GM12875 (cell line): ENCODE measurements around the gene RPS6KA2.

Experiments
- H3K4me3 ChIP-seq: one replicate; pipeline ENCODE4 v1.5.1; 2011; ENCODE audit warnings: low read depth, low read length, control low read depth
- TF ChIP-seq, protein P1 (sequence below): IDR thresholded peaks from 2 replicates; pipeline ENCODE4 v1.5.1; 2011; ENCODE audit warnings: low read depth, mild to moderate bottlenecking, control low read depth, inconsistent platforms, low read length, moderate library complexity, borderline replicate concordance; ENCODE audit not compliant: insufficient read depth

The RPS6KA2 gene

DNA sequence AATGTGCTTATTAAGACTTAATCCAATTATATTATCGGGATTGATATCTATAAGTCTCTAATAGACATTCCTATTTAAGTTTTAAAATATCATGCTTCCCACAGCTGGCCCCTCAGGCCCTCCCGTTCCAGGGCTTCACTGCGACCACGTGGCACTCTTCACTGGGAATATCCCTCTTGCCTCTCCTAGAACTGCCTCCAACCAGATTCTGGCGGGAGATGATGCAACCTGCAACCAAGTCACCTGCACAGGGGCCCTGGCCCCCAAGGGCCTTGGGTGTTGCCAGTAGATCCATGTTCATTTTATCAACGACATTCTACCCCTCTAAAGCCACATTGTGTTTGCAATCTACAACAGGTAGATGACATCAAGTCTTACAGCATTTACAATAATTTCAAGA is 22.1 kb downstream of the RPS6KA2 start:
- TF ChIP-seq, protein P1, sequence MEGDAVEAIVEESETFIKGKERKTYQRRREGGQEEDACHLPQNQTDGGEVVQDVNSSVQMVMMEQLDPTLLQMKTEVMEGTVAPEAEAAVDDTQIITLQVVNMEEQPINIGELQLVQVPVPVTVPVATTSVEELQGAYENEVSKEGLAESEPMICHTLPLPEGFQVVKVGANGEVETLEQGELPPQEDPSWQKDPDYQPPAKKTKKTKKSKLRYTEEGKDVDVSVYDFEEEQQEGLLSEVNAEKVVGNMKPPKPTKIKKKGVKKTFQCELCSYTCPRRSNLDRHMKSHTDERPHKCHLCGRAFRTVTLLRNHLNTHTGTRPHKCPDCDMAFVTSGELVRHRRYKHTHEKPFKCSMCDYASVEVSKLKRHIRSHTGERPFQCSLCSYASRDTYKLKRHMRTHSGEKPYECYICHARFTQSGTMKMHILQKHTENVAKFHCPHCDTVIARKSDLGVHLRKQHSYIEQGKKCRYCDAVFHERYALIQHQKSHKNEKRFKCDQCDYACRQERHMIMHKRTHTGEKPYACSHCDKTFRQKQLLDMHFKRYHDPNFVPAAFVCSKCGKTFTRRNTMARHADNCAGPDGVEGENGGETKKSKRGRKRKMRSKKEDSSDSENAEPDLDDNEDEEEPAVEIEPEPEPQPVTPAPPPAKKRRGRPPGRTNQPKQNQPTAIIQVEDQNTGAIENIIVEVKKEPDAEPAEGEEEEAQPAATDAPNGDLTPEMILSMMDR = no peak

DNA sequence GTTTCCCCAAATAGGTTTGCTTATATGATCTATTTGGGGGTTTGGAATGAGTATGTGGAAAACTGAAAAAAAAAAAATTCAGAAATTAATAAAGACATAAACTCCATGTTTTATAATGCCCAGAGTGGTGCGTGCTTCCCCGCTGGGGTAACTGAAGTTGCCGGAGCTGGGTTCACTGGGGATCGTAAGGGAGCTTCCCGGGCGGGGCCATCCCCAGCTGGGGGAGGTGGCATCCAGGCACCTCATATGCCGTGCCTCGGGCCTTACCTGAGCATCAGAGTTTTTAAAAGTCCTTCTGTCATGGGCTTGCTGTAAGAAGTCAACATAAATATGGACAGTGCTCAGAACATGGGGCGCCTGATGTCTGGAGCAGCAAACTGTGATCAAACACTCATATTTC is 22.7 kb downstream of the RPS6KA2 start:
- TF ChIP-seq, protein P1 = no peak
- H3K4me3 ChIP-seq = no peak overlapping the region

More for the DNA sequence above, 22.1 kb downstream of the RPS6KA2 start:
- no peak overlapping the region for H3K4me3 ChIP-seq

DNA sequence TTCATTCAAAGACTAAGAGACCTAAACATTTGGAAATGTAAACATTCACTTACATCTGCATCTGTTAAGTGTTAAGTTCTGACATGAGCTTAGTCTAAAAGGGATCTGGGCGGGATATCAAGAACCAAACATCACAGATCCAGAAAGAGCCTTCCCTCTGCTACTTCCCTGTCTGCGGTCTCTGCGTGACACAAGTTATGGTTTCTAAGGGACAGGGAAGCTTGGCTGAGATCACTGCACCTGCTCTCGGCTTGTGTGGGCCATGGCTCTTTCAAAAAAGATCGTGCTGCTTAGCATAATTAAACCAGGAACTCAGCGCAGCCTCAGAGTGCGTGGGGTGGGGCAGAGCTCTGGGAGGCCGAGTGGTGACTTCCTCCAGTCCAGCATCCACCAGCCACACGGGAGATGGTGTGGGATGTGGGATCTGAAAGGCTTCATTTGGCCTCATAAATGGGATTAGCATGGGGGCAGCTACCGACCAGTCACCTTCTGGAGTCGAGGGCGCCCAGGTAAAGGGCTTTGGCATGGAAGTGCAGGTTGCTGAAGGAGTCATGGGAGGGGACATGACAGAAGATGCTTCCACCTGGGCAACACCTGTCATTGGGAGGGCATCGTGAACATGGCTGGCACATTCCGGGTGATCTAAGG is 23.9 kb downstream of the RPS6KA2 start:
- H3K4me3 ChIP-seq = no peak overlapping the region
- TF ChIP-seq, protein P1 = no peak

DNA sequence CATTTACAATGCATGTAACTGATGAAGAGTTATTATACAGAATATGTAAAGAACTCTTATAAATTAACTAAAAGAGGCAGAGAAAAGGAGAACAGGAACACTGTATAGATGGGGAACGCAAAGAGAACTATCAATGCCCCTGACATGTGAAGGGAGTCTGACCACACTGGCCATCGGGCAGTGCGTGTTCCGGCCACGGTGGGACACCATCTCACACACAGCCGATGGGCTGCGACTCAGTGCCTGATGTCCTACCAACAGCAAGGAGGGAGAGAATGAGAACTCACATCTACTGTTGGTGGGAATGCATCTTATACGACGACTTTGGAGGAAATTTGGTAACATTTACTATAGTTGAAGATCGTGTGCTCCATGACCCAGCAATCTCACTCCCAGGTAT is 25.1 kb downstream of the RPS6KA2 start:
- no peak overlapping the region for H3K4me3 ChIP-seq
- TF ChIP-seq, protein P1 = no peak

DNA sequence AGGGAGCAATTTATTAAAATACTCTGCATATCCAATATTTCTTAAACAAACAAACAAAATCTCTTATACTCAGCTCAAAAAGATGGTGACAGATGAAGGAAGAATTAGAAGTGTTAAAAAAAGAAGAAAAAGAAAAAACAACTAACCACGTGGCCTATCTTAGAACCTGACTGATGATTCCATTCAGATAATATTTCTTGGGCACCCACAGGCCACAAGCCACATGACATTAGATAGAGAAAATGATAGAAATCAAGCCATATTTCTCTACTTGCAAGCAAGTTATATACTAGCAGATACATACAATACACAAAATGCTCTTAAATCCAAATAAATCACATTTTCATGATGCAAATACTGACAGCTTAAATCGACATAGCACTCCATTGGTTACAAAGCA is 26.1 kb downstream of the RPS6KA2 start:
- TF ChIP-seq, protein P1 = no peak

DNA sequence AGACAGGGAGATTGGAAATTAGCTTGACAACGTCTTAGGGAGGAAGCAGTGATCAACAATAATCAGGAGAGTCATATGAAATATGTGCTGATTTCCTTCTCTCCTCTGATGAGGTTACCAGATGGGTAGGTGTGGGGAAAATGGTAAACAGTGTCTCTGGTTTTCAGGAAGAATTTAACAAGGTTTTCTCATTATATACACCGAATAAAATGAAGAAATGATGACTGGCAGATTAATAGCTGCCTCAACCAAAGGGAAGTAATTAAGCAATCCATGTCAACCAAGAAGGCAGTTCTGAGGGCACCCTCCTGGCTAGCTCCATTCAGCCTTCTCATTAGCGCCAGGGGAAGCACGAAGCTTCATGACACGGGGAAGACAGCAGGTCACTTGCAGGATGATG is 27.8 kb downstream of the RPS6KA2 start:
- TF ChIP-seq, protein P1 = no peak
- H3K4me3 ChIP-seq = no peak overlapping the region

More for the DNA sequence above, 26.1 kb downstream of the RPS6KA2 start:
- H3K4me3 ChIP-seq = no peak overlapping the region

DNA sequence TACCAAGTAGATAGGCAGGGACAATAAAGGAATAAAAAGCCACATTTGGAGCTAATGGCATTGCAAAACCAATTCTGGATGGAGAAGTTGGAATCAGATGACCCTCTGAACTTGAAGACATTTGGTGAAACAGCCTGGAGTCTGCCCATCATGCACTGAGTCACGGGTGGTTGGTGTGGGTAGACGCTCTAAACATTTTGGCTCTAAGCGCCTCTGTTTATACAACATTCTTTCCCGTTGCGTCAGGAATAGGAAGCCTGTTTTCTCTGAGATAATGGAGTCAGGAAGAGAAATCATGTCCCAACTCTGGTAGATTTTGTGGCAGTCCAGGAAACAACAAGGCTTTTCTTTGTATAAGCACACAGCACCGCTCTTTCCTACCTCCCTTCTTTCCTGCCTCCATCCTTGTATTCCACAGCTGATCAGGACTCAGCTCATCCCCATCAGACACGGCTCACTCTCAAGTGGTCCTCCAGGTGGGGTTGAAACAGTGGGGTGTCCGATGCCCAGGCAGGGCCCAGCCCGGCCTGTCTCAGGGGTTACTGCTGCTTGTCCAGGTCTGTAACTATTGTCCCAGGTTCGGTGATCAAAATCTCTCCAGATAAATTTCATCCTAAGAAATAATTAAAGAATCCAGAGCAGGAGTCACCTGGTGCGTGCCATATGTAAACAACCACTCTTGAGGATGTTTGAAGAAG is 28.5 kb downstream of the RPS6KA2 start:
- no peak overlapping the region for H3K4me3 ChIP-seq
- TF ChIP-seq, protein P1 = no peak
